Activated CD8-positive, alpha-beta T cell treated with anti-CD3 and anti-CD28 coated beads for 36 hours (primary cell): Measurements from ENCODE around the gene VSIG10L. TPM values are rescaled to one million over a fixed set of nuclear protein-coding genes. Genes with fewer than 3 reads are reported as not detected.

Experiments
- ATAC-seq: fragments of 200-7000 bp; cut with Tn5 transposase; one replicate; pipeline ENCODE4 v1.10.0; 2021; ENCODE audit warnings: mild to moderate bottlenecking, moderate library complexity
- CTCF ChIA-PET: fragments of 350-600 bp; sonication (Branson Sonifier 250); formaldehyde crosslinking; loops from one replicate; lab custom pipeline; 2021; ENCODE audit warnings: antibody characterized with exemption; lab: Charles Lee
- POLR2A ChIA-PET: fragments of 350-600 bp; sonication (Branson Sonifier 250); formaldehyde crosslinking; loops from one replicate; lab custom pipeline; 2021; ENCODE audit warnings: antibody characterized with exemption; lab: Charles Lee
- DNase-seq: peaks from one replicate; pipeline ENCODE4 v3.0.0-alpha.2; 2020
- H3K27ac Mint-ChIP-seq: one replicate; pipeline ENCODE4 v1.8.0; 2021; ENCODE audit warnings: mild to moderate bottlenecking, mixed read lengths
- H3K27me3 Mint-ChIP-seq: one replicate; pipeline ENCODE4 v1.8.0; 2021; ENCODE audit warnings: mixed read lengths
- H3K36me3 Mint-ChIP-seq: one replicate; pipeline ENCODE4 v1.8.0; 2021; ENCODE audit warnings: low read depth, mixed read lengths
- H3K4me1 Mint-ChIP-seq: one replicate; pipeline ENCODE4 v1.8.0; 2021; ENCODE audit warnings: low read depth, mixed read lengths
- H3K4me3 Mint-ChIP-seq: one replicate; pipeline ENCODE4 v1.8.0; 2021; ENCODE audit warnings: mild to moderate bottlenecking, moderate library complexity, mixed read lengths
- H3K9me3 Mint-ChIP-seq: one replicate; pipeline ENCODE4 v1.8.0; 2021; ENCODE audit warnings: mixed read lengths
- intact Hi-C: fragments of 100-400 bp; cut with micrococcal nuclease; formaldehyde crosslinking; loops from one replicate; pipeline ENCODE4 v1.10.0; 2022
- total RNA-seq, 2 experiments: library from RNA; stranded (reverse); gene quantifications; one replicate each; pipeline ENCODE4 v1.2.3, GENCODE V29; 2021
- TF ChIP-seq, protein P1 (sequence below): fragments of 200-600 bp; IDR thresholded peaks from one replicate; pipeline ENCODE4 v1.8.0; 2022; ENCODE audit warnings: antibody characterized with exemption, mild to moderate bottlenecking

VSIG10L gene
- total RNA-seq, 2 experiments from 2014 or later, result 3.6 to 3.7 TPM

DNA sequence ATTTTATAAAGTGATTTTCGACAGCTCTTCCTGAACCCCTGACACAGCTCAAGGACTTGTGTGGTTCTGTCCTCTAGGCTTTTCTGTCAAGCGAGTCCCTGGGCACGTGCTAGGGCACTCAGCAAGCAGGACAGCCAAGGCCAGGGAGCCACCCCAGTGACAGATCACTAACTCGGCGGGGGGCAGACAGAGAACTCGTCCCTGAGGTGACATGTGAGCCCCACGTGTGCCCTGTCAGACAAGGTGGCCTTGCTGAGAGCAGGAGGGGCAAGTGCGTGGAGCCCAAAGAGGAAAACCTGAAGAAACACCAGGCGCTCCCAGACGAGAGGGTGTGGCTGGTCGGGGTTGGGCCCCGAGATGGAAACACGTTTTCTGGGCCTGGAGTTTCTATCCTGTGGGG, 19.3 kb upstream of the VSIG10L start:
- intact Hi-C loops, result no loop called here
- H3K4me3 Mint-ChIP-seq, result no peak overlapping the region
- H3K36me3 Mint-ChIP-seq, result peaks cover 32% of the 10 kb centered on the region
- no peak for DNase-seq
- POLR2A ChIA-PET, result no interaction called here
- CTCF ChIA-PET, result interaction anchor here (0.8 kb wide), 1 partner anchor 79 kb away, joined by 3 read pairs; no protein-coding TSS in a partner anchor
- no peaks in the 10 kb centered on the region for H3K9me3 Mint-ChIP-seq
- no peaks in the 10 kb centered on the region for H3K27me3 Mint-ChIP-seq
- peaks cover 48% of the 10 kb centered on the region for H3K4me1 Mint-ChIP-seq
- no peak overlapping the region for H3K27ac Mint-ChIP-seq
- TF ChIP-seq, protein P1, sequence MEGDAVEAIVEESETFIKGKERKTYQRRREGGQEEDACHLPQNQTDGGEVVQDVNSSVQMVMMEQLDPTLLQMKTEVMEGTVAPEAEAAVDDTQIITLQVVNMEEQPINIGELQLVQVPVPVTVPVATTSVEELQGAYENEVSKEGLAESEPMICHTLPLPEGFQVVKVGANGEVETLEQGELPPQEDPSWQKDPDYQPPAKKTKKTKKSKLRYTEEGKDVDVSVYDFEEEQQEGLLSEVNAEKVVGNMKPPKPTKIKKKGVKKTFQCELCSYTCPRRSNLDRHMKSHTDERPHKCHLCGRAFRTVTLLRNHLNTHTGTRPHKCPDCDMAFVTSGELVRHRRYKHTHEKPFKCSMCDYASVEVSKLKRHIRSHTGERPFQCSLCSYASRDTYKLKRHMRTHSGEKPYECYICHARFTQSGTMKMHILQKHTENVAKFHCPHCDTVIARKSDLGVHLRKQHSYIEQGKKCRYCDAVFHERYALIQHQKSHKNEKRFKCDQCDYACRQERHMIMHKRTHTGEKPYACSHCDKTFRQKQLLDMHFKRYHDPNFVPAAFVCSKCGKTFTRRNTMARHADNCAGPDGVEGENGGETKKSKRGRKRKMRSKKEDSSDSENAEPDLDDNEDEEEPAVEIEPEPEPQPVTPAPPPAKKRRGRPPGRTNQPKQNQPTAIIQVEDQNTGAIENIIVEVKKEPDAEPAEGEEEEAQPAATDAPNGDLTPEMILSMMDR, result no peak
- no peak for ATAC-seq

DNA sequence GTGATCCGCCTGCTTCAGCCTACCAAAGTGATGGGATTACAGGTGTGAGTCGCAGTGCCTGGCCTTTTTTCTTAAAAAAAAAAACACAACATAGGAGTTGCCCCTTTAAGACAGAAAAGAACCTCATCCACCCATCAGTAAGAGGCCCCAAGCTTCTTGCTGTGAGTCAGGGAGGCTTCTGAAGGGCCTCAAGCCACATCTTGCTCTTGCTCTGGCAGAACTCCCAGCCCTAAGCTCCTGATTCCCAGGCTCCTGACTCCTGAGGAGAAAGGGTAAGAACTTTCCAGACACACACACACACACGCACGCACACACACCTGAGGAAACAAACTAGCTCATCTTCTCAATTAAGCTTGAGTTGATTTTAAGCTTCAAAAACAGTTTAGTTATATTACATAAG, 17.4 kb upstream of the VSIG10L start:
- H3K36me3 Mint-ChIP-seq, result peaks cover 31% of the 10 kb centered on the region
- intact Hi-C loops, result no loop called here
- no peaks in the 10 kb centered on the region for H3K27me3 Mint-ChIP-seq
- peak overlapping the region; percentile 57 for H3K27ac Mint-ChIP-seq
- ChIA-PET CTCF (interaction anchor here (0.5 to 1.6 kb wide), 11 partner anchors 9 to 156 kb away, joined by 3 to 4 read pairs (median 3); partner anchors contain the start of genes LIM2, NKG7 and SIGLEC10), POLR2A (interaction anchor here (1.1 to 1.2 kb wide), 4 partner anchors 9 to 17 kb away, joined by 3 to 4 read pairs (median 3); partner anchors contain the start of genes NKG7 and VSIG10L)
- ATAC-seq (no peak), DNase-seq (no peak)
- TF ChIP-seq, protein P1, result no peak
- no peaks in the 10 kb centered on the region for H3K9me3 Mint-ChIP-seq
- no peak overlapping the region for H3K4me3 Mint-ChIP-seq
- H3K4me1 Mint-ChIP-seq, result peaks cover 51% of the 10 kb centered on the region

DNA sequence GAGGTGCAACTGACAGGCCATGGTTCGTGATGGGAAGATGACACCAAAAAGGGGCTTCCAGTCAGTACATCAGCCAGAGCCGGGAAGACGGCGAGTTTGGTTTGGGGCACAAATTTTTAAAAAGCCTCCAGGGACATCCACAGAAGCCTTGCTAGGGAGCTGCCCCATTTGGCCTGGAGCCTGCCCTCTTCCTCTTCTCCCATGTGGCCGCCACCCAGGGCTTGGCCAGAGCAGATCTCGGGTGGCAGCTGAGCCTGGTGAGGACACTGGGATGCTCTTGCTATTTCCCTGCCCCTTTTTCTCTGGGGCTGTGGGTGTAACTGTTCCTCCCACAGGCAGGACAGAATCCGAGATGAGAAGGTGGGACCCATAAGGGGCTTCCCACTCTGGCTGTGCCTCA, 16.0 kb upstream of the VSIG10L start:
- no peaks in the 10 kb centered on the region for H3K9me3 Mint-ChIP-seq
- POLR2A ChIA-PET, result no interaction called here
- CTCF ChIA-PET, result no interaction called here
- intact Hi-C loops, result no loop called here
- no peak for ATAC-seq
- H3K36me3 Mint-ChIP-seq, result peaks cover 29% of the 10 kb centered on the region
- TF ChIP-seq, protein P1, result no peak
- DNase-seq, result no peak
- H3K4me1 Mint-ChIP-seq, result peaks cover 39% of the 10 kb centered on the region
- no peak overlapping the region for H3K4me3 Mint-ChIP-seq
- H3K27ac Mint-ChIP-seq, result no peak overlapping the region
- no peaks in the 10 kb centered on the region for H3K27me3 Mint-ChIP-seq

DNA sequence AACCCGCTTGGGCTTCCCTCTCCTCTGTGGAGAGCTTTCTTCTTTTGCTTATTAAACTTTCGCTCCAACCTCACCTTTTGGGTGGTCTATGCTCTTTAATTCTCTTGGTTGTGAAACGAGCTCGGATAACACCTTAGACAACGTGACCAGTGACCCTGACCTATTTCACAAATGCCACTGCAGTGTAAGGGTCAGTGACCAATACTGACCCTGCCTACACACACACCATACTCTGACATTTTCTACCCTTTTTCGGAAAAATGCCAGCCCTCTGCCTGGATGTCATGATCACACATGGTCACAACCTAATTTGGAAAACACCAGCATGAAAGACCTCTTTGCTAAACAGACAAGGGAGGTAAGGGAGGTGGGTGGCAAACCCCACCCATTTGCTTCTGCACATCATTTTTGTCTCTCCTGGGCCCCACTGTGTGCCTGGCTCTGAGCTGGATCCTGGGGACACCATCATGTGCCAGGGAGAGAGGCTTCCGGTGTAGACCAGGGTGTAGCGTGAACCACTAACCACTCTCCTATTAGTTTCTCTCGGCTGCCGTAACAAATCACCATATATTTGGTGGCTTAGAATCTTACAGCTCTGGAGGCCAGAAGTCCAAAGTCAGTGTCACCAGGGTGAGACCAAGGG, 14.3 kb upstream of the VSIG10L start:
- POLR2A ChIA-PET, result no interaction called here
- no peak overlapping the region for H3K4me3 Mint-ChIP-seq

More for the DNA sequence above, 14.3 kb upstream of the VSIG10L start:
- H3K27ac Mint-ChIP-seq, result no peak overlapping the region
- H3K9me3 Mint-ChIP-seq, result no peaks in the 10 kb centered on the region
- H3K4me1 Mint-ChIP-seq, result peaks cover 27% of the 10 kb centered on the region
- no peak for DNase-seq
- ATAC-seq, result no peak
- TF ChIP-seq, protein P1, result no peak
- intact Hi-C loops, result no loop called here
- H3K27me3 Mint-ChIP-seq, result no peaks in the 10 kb centered on the region
- peaks cover 42% of the 10 kb centered on the region for H3K36me3 Mint-ChIP-seq
- CTCF ChIA-PET, result interaction anchor here (0.7 to 1.7 kb wide), 4 partner anchors 15 to 158 kb away, joined by 3 read pairs; no protein-coding TSS in a partner anchor
